HG03159 (cell line): ENCODE results near the gene CREBZF.
"Not testable (repeated sequence)": the region's sequence is repeated elsewhere in the genome, so short reads cannot be mapped to it uniquely, and the experiment has no call there.

ENCODE experiments used
- ATAC-seq: cut with Tn5 transposase; IDR thresholded peaks from one replicate; pipeline ENCODE4 v1.9.1; 2021; ENCODE audit warnings: mild to moderate bottlenecking, moderate library complexity; ENCODE audit not compliant: unreplicated experiment

Gene CREBZF

GRCh38 chr11:85627332-85627997 is 37.5 kb downstream of the CREBZF start, which contains the start of gene DLG2:
Gene DLG2, minus strand, starts transcription at chr11:85627344.
- ATAC-seq, result peak; percentile 0

GRCh38 chr11:85626496-85626895 is 38.4 kb downstream of the CREBZF start:
- ATAC-seq, result no peak

DNA sequence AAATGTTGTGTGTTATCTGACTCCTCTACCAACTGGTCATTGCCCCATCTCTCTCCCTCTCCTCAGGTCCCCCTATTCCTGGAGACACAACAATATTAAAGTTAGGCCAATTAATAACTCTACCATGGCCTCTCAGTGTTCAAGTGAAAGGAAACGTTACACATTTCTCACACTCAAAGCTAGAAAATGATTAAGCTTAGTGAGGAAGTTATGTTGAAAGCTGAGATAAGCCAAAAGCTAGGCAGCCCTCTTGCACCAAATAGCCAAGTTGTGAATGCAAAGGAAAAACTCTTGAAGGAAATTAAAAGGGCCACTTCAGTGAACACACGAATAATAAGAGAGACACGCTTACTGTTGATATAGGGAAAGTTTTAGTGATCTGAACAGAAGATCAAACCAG is 44.7 kb downstream of the CREBZF start:
- ATAC-seq, result no peak

DNA sequence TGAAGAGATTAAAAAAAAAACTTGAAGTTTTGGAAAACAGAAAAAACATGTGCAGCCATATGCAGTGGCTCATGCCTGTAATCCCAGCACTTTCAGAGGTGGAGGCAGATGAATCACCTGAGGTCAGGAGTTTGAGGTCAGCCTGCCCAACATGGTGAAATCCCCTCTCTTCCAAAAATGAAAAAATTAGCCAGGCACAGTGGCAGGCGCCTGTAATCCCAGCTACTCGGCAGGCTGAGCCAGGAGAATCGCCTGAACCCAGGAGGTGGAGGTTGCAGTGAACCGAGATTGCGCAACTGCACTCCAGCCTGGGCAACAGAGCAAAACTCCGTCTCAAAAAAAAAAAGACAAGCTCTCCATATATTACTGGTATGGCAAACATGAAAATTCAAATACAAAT is 45.4 kb downstream of the CREBZF start:
- ATAC-seq, result no peak

GRCh38 chr11:85611643-85612042 is 53.3 kb downstream of the CREBZF start:
- ATAC-seq, result not testable (repeated sequence)
